HG02943 (cell line): ENCODE data around the gene ARHGAP5.

Experiments used
- ATAC-seq: cut with Tn5 transposase; IDR thresholded peaks from one replicate; pipeline ENCODE4 v1.9.1; 2021; ENCODE audit warnings: mild to moderate bottlenecking, low read depth, moderate library complexity; ENCODE audit not compliant: unreplicated experiment

The ARHGAP5 gene

GRCh38 chr14:32206552-32206951, 129.4 kb downstream of the ARHGAP5 start:
- ATAC-seq = no peak

- no peak for ATAC-seq
These were observed 131.4 kb downstream of the ARHGAP5 start for GRCh38 chr14:32208490-32208889.
